ENCODE data around the gene TSHR.

The TSHR gene

GRCh38 chr14:80981156-80981555 lies 25.7 kb downstream of the TSHR start:
- TF ChIP-seq ZFX (IDR thresholded peaks at IDR 0.05; ENCODE audit: borderline replicate concordance): no peak
- no peak overlapping the region for H3K27ac ChIP-seq

GRCh38 chr14:80981673-80982072 lies 26.3 kb downstream of the TSHR start:
- no peak overlapping the region for H3K27ac ChIP-seq
- TF ChIP-seq, protein P1, sequence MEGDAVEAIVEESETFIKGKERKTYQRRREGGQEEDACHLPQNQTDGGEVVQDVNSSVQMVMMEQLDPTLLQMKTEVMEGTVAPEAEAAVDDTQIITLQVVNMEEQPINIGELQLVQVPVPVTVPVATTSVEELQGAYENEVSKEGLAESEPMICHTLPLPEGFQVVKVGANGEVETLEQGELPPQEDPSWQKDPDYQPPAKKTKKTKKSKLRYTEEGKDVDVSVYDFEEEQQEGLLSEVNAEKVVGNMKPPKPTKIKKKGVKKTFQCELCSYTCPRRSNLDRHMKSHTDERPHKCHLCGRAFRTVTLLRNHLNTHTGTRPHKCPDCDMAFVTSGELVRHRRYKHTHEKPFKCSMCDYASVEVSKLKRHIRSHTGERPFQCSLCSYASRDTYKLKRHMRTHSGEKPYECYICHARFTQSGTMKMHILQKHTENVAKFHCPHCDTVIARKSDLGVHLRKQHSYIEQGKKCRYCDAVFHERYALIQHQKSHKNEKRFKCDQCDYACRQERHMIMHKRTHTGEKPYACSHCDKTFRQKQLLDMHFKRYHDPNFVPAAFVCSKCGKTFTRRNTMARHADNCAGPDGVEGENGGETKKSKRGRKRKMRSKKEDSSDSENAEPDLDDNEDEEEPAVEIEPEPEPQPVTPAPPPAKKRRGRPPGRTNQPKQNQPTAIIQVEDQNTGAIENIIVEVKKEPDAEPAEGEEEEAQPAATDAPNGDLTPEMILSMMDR (IDR thresholded peaks at IDR 0.05): no peak
- no peak for TF ChIP-seq ZFX (IDR thresholded peaks at IDR 0.05; ENCODE audit: borderline replicate concordance)

- no peak overlapping the region for H3K27ac ChIP-seq
- TF ChIP-seq ZFX (IDR thresholded peaks at IDR 0.05; ENCODE audit: borderline replicate concordance): no peak
- TF ChIP-seq, protein P1 (IDR thresholded peaks at IDR 0.05): no peak
These were observed 27.3 kb downstream of the TSHR start for GRCh38 chr14:80982711-80983110.

GRCh38 chr14:80987235-80988032 lies 32.0 kb downstream of the TSHR start:
- TF ChIP-seq, protein P1 (IDR thresholded peaks at IDR 0.05): peak; percentile 96
- TF ChIP-seq ZFX (IDR thresholded peaks at IDR 0.05; ENCODE audit: borderline replicate concordance): no peak
- H3K27ac ChIP-seq: no peak overlapping the region

DNA sequence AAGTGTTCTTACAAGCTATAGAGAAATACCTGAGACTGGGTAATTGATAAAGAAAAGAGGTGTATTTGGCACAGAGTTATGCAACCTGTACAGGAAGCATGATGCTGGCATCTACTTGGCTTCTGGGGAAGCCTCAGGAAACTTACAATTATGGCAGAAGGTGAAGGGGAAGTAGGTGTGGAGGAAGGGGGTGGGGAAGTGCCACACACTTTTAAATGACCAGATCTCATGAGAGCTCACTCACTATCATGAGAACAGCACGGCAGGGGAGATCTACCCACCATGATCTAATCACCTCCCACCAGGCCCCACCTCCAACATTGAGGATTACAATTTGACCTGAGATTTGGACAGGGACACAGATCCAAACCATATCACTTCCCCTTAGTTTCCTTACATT lies 32.8 kb downstream of the TSHR start:
- no peak for TF ChIP-seq ZFX (IDR thresholded peaks at IDR 0.05; ENCODE audit: borderline replicate concordance)
- TF ChIP-seq, protein P1 (IDR thresholded peaks at IDR 0.05): no peak
- no peak overlapping the region for H3K27ac ChIP-seq

- H3K27ac ChIP-seq: no peak overlapping the region
- TF ChIP-seq, protein P1 (IDR thresholded peaks at IDR 0.05): no peak
- no peak for TF ChIP-seq ZFX (IDR thresholded peaks at IDR 0.05; ENCODE audit: borderline replicate concordance)
These were observed 33.5 kb downstream of the TSHR start for GRCh38 chr14:80988735-80989429.

DNA sequence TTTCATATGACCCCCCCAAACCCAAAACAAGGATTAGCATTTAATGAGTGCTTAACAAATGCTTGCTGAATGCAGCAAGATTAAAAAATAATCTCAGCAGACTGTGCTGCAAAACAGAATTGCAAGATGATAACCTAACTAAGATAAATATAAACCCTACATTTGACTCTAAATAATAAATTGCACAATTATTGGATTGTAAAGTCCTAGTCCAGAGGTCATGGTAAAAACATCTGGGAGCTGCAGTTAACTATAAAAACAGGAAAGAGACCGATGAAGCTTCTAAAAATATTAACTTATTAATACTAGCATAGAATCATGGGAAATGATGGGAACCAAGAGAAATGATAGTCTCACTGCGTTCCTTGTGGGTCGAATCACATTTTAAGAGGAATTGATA lies 37.2 kb downstream of the TSHR start:
- TF ChIP-seq, protein P1 (IDR thresholded peaks at IDR 0.05): no peak
- TF ChIP-seq ZFX (IDR thresholded peaks at IDR 0.05; ENCODE audit: borderline replicate concordance): no peak

More for the DNA sequence above, 37.2 kb downstream of the TSHR start:
- no peak overlapping the region for H3K27ac ChIP-seq
